Measurements from ENCODE around the gene NSL1.
"Not testable (repeated sequence)": the region's sequence is repeated elsewhere in the genome, so short reads cannot be mapped to it uniquely, and the experiment has no call there.

Gene NSL1

GRCh38 chr1:212749821-212750535 lies 41.6 kb downstream of the NSL1 start:
- DNase-seq (ENCODE audit: low read depth) = peak; percentile 53

- no peak for DNase-seq (ENCODE audit: low read depth)
Measured at GRCh38 chr1:212746546-212746945, 45.0 kb downstream of the NSL1 start.

- DNase-seq (ENCODE audit: low read depth) = no peak
Measured at GRCh38 chr1:212745303-212745702, 46.3 kb downstream of the NSL1 start.

- DNase-seq (ENCODE audit: low read depth) = no peak
Measured at GRCh38 chr1:212743901-212744475, 47.6 kb downstream of the NSL1 start.

GRCh38 chr1:212738330-212738729 lies 53.2 kb downstream of the NSL1 start:
- DNase-seq (ENCODE audit: low read depth) = no peak

- DNase-seq (ENCODE audit: low read depth) = no peak
Measured at GRCh38 chr1:212737559-212737958, 54.0 kb downstream of the NSL1 start.

- DNase-seq (ENCODE audit: low read depth) = no peak
Measured at GRCh38 chr1:212733109-212733508, 58.5 kb downstream of the NSL1 start.

- DNase-seq (ENCODE audit: low read depth) = no peak
Measured at GRCh38 chr1:212731630-212732029, 59.9 kb downstream of the NSL1 start.

GRCh38 chr1:212728606-212729005 lies 63.0 kb downstream of the NSL1 start:
- DNase-seq (ENCODE audit: low read depth) = no peak

GRCh38 chr1:212727386-212728181 lies 64.0 kb downstream of the NSL1 start:
- DNase-seq (ENCODE audit: low read depth) = peak; percentile 41

GRCh38 chr1:212724679-212725078 lies 66.9 kb downstream of the NSL1 start:
- not testable (repeated sequence) for DNase-seq (ENCODE audit: low read depth)

- no peak for DNase-seq (ENCODE audit: low read depth)
Measured at GRCh38 chr1:212722270-212722957, 69.2 kb downstream of the NSL1 start.

- DNase-seq (ENCODE audit: low read depth) = peak; percentile 63
Measured at GRCh38 chr1:212721388-212722247, 70.0 kb downstream of the NSL1 start.

- no peak for DNase-seq (ENCODE audit: low read depth)
Measured at GRCh38 chr1:212719633-212720032, 71.9 kb downstream of the NSL1 start.

- DNase-seq (ENCODE audit: low read depth) = no peak
Measured at GRCh38 chr1:212718499-212718898, 73.1 kb downstream of the NSL1 start.

- no peak for DNase-seq (ENCODE audit: low read depth)
Measured at GRCh38 chr1:212716161-212716560, 75.4 kb downstream of the NSL1 start.

GRCh38 chr1:212713465-212714136 lies 78.0 kb downstream of the NSL1 start:
- DNase-seq (ENCODE audit: low read depth) = no peak

GRCh38 chr1:212712451-212713303 lies 78.9 kb downstream of the NSL1 start:
- DNase-seq (ENCODE audit: low read depth) = peak; percentile 81

GRCh38 chr1:212711974-212712373 lies 79.6 kb downstream of the NSL1 start:
- not testable (repeated sequence) for DNase-seq (ENCODE audit: low read depth)

- DNase-seq (ENCODE audit: low read depth) = no peak
Measured at GRCh38 chr1:212710566-212710965, 81.0 kb downstream of the NSL1 start.
